B cell (primary cell): Measurements from ENCODE around the gene TSHB. TPM values are rescaled to one million over a fixed set of nuclear protein-coding genes. Genes with fewer than 3 reads are reported as not detected.

Experiments
- ATAC-seq: fragments of 200-7000 bp; cut with Tn5 transposase; one replicate; pipeline ENCODE4 v1.10.0; 2021; ENCODE audit warnings: low read depth, mild to moderate bottlenecking, moderate number of reproducible peaks, moderate library complexity
- CTCF ChIA-PET: fragments of 350-600 bp; sonication (Branson Sonifier 250); formaldehyde crosslinking; loops from one replicate; lab custom pipeline; 2021; ENCODE audit warnings: antibody characterized with exemption, inconsistent platforms; lab: Charles Lee
- POLR2A ChIA-PET: fragments of 350-600 bp; sonication (Branson Sonifier 250); formaldehyde crosslinking; loops from one replicate; lab custom pipeline; 2021; ENCODE audit warnings: antibody characterized with exemption; lab: Charles Lee
- DNase-seq: peaks from one replicate; pipeline ENCODE4 v3.0.0; 2013
- H2AFZ ChIP-seq: 2 replicates; pipeline ENCODE4 v1.6.1; 2012; ENCODE audit warnings: mild to moderate bottlenecking, low read depth, low read length; ENCODE audit not compliant: insufficient read depth, poor library complexity, severe bottlenecking
- H3K27ac ChIP-seq, 2 donors: 1 replicate in 1 of 2; 2 replicates in 1 of 2; pipeline ENCODE4 v1.5.1; 2012 to 2013; ENCODE audit warnings: low read length in 2 of 2, mild to moderate bottlenecking in 2 of 2, moderate library complexity in 1 of 2
- H3K27me3 ChIP-seq, 4 experiments: fragments of 200-600 bp in 1 of 4; sonication (generic) in 1 of 4; replicated peaks in 1 of 4; 1 replicate in 2 of 4; 2 replicates in 2 of 4; pipeline versions ENCODE4 v1.6.1 to v1.7.0; 2013 to 2016; ENCODE audit warnings: low read length in 3 of 4, mild to moderate bottlenecking in 2 of 4, mixed read lengths in 1 of 4, moderate library complexity in 1 of 4; ENCODE audit not compliant: insufficient read depth in 4 of 4, control insufficient read depth in 3 of 4; ENCODE audit errors: control extremely low read depth in 1 of 4
- H3K36me3 ChIP-seq, 2 experiments: replicated peaks in 1 of 2; 1 replicate in 1 of 2; 2 replicates in 1 of 2; pipeline versions ENCODE4 v1.6.1 to v1.7.1; 2013; ENCODE audit warnings: low read length in 1 of 2; ENCODE audit not compliant: insufficient read depth in 2 of 2, control insufficient read depth in 1 of 2; ENCODE audit errors: control extremely low read depth in 1 of 2, extremely low read depth in 1 of 2
- H3K4me1 ChIP-seq, 2 donors: fragments of 200-600 bp in 1 of 2; sonication (generic) in 1 of 2; 1 replicate in 1 of 2; 2 replicates in 1 of 2; pipeline versions ENCODE4 v1.5.1 to v1.6.1; 2013 to 2017; ENCODE audit warnings: low read length in 2 of 2; ENCODE audit not compliant: control insufficient read depth in 2 of 2, insufficient read depth in 2 of 2
- H3K4me2 ChIP-seq: replicated peaks from 2 replicates; pipeline ENCODE3; 2012; ENCODE audit warnings: mild to moderate bottlenecking, low read depth, low read length; ENCODE audit not compliant: poor library complexity, severe bottlenecking
- H3K4me3 ChIP-seq, 5 experiments: fragments of 200-600 bp in 1 of 5; sonication (generic) in 1 of 5; 1 replicate in 3 of 5; 2 replicates in 2 of 5; pipeline versions ENCODE4 v1.5.1 to v1.7.0; 2011 to 2016; ENCODE audit warnings: low read length in 4 of 5, mild to moderate bottlenecking in 4 of 5, low read depth in 2 of 5, control low read depth in 1 of 5, moderate library complexity in 1 of 5; ENCODE audit not compliant: insufficient read depth in 1 of 5; ENCODE audit errors: control extremely low read depth in 1 of 5, extremely low read depth in 1 of 5
- H3K79me2 ChIP-seq: fragments of 200-600 bp; sonication (generic); one replicate; pipeline ENCODE4 v1.6.0; 2016; ENCODE audit warnings: low read length; ENCODE audit not compliant: control insufficient read depth, insufficient read depth
- H3K9ac ChIP-seq: fragments of 200-600 bp; sonication (generic); 2 replicates; pipeline ENCODE4 v1.6.1; 2017; ENCODE audit warnings: mild to moderate bottlenecking, low read length, moderate library complexity
- H3K9me3 ChIP-seq, 3 donors: one replicate each; pipeline versions ENCODE4 v1.6.1 to v1.7.1; 2013; ENCODE audit warnings: low read length in 2 of 3; ENCODE audit not compliant: control insufficient read depth in 2 of 3, insufficient read depth in 1 of 3; ENCODE audit errors: control extremely low read depth in 1 of 3
- H4K20me1 ChIP-seq: 2 replicates; pipeline ENCODE4 v1.6.0; 2012; ENCODE audit warnings: mild to moderate bottlenecking, low read length; ENCODE audit not compliant: insufficient read depth, control insufficient read depth, poor library complexity, severe bottlenecking
- H3K27ac Mint-ChIP-seq: one replicate; pipeline ENCODE4 v1.8.0; 2021; ENCODE audit warnings: mixed read lengths
- H3K27me3 Mint-ChIP-seq: one replicate; pipeline ENCODE4 v1.8.0; 2021; ENCODE audit warnings: mixed read lengths
- H3K4me1 Mint-ChIP-seq: one replicate; pipeline ENCODE4 v1.8.0; 2021; ENCODE audit warnings: mixed read lengths
- H3K4me3 Mint-ChIP-seq: one replicate; pipeline ENCODE4 v1.8.0; 2021; ENCODE audit warnings: mixed read lengths
- H3K9me3 Mint-ChIP-seq: one replicate; pipeline ENCODE4 v1.8.0; 2022; ENCODE audit warnings: mixed read lengths; ENCODE audit not compliant: insufficient read depth
- EZH2 ChIP-seq: IDR thresholded peaks from 2 replicates; pipeline ENCODE4 v1.6.1; 2012; ENCODE audit warnings: borderline replicate concordance, low read depth, mild to moderate bottlenecking, moderate library complexity, low read length; ENCODE audit not compliant: insufficient read depth, poor library complexity, severe bottlenecking
- intact Hi-C: fragments of 100-400 bp; cut with micrococcal nuclease; formaldehyde crosslinking; loops from one replicate; pipeline ENCODE4 v1.10.0; 2022
- polyA plus RNA-seq: library from polyadenylated mRNA; depleted of rRNA; stranded (reverse); fragments of >200 nt; gene quantifications from 2 replicates; pipeline ENCODE4 v1.2.3, GENCODE V29; 2012
- total RNA-seq, 2 donors: library from RNA; stranded (reverse); fragments of 120-200 nt in 1 of 2; gene quantifications; 1 replicate in 1 of 2; 2 replicates in 1 of 2; pipeline versions ENCODE4 v1.2.3 to v1.2.4, GENCODE V29; 2013 to 2022
- TF ChIP-seq, protein P1 (sequence below): fragments of 200-600 bp; IDR thresholded peaks from one replicate; pipeline ENCODE4 v1.8.0; 2022; ENCODE audit warnings: antibody characterized with exemption, mild to moderate bottlenecking

TSHB gene
- total and polyA plus RNA-seq, 2 donors (not counting 1 experiment from before 2014, with no cell fraction given): not detected

DNA sequence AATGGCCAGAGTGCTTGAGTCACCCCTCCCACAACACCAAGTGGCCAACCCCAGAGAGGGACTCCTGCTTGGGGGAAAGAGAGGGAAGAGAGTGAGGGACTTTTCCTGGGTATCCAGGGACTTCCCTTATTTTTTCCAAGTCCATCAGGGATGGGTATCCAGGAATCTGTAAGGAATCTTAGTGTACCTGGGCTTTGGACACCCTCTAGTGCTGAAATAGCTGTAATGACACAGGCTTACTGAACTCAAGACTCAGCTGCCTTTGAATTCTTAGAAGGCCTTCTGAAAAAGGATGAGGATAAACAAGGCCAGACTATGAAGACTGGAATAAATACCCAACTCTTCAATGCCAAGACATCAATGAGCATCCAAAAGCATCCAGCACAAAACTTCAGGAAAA lies 12.0 kb downstream of the TSHB start:
- no peaks in the 10 kb centered on the region for H3K4me1 Mint-ChIP-seq
- Histone ChIP-seq H4K20me1 (no peaks in the 10 kb centered on the region), H3K9ac (no peak overlapping the region), H3K4me2 (no peak overlapping the region), H3K4me3 (no peak overlapping the region), H3K9me3 (peaks cover 0 to 2% (median 0%) of the 10 kb centered on the region in 3 donors), H3K27ac (no peak overlapping the region), H3K27me3 (peaks cover 0 to 4% (median 0%) of the 10 kb centered on the region in 4 experiments), H3K79me2 (no peaks in the 10 kb centered on the region), H2AFZ (no peak overlapping the region), H3K36me3 (no peaks in the 10 kb centered on the region), H3K4me1 (no peaks in the 10 kb centered on the region)
- ATAC-seq: no peak
- H3K27me3 Mint-ChIP-seq: peaks cover 5% of the 10 kb centered on the region
- no peak overlapping the region for H3K4me3 Mint-ChIP-seq
- H3K27ac Mint-ChIP-seq: no peak overlapping the region
- no peaks in the 10 kb centered on the region for H3K9me3 Mint-ChIP-seq
- ChIA-PET POLR2A (no interaction called here), CTCF (interaction anchor here (1.0 to 1.9 kb wide), 2 partner anchors 8 to 11 kb away, joined by 3 to 9 read pairs; no protein-coding TSS in a partner anchor)
- DNase-seq: no peak
- intact Hi-C loops: no loop called here
- TF ChIP-seq, protein P1, sequence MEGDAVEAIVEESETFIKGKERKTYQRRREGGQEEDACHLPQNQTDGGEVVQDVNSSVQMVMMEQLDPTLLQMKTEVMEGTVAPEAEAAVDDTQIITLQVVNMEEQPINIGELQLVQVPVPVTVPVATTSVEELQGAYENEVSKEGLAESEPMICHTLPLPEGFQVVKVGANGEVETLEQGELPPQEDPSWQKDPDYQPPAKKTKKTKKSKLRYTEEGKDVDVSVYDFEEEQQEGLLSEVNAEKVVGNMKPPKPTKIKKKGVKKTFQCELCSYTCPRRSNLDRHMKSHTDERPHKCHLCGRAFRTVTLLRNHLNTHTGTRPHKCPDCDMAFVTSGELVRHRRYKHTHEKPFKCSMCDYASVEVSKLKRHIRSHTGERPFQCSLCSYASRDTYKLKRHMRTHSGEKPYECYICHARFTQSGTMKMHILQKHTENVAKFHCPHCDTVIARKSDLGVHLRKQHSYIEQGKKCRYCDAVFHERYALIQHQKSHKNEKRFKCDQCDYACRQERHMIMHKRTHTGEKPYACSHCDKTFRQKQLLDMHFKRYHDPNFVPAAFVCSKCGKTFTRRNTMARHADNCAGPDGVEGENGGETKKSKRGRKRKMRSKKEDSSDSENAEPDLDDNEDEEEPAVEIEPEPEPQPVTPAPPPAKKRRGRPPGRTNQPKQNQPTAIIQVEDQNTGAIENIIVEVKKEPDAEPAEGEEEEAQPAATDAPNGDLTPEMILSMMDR: no peak
- no peak for TF ChIP-seq EZH2

DNA sequence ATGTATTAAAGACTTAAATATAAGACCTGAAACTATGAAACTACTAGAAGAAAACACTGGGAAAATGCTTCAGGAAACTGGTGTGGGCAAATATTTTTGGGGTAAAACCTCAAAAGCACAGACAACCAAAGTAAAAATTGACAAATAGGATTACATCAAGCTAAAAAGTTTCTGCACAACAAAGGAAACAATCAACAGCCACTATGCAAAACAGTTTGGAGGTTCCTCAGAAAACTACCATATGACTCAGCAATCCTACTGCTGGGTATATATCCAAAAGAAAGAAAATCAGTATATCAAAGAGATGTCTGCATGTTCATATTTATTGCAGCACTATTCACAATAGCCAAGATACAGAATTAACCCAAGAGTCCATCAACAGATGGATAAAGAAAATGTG lies 17.1 kb downstream of the TSHB start:
- Histone ChIP-seq H3K27ac (no peak overlapping the region), H3K4me2 (no peak overlapping the region), H3K4me3 (no peak overlapping the region), H3K27me3 (no peaks in the 10 kb centered on the region), H4K20me1 (no peaks in the 10 kb centered on the region), H3K36me3 (no peaks in the 10 kb centered on the region), H3K4me1 (no peaks in the 10 kb centered on the region), H3K9me3 (peaks cover 0 to 2% (median 0%) of the 10 kb centered on the region in 3 donors), H3K79me2 (no peaks in the 10 kb centered on the region), H2AFZ (no peak overlapping the region), H3K9ac (no peak overlapping the region)
- no peaks in the 10 kb centered on the region for H3K9me3 Mint-ChIP-seq
- no peak for TF ChIP-seq EZH2
- TF ChIP-seq, protein P1: no peak
- ChIA-PET POLR2A (no interaction called here), CTCF (interaction anchor here (0.6 kb wide), 1 partner anchor 1679 kb away, joined by 5 read pairs; no protein-coding TSS in a partner anchor)
- ATAC-seq (no peak), DNase-seq (no peak)
- no peaks in the 10 kb centered on the region for H3K4me1 Mint-ChIP-seq
- intact Hi-C loops: no loop called here
- peaks cover 5% of the 10 kb centered on the region for H3K27me3 Mint-ChIP-seq
- no peak overlapping the region for H3K4me3 Mint-ChIP-seq
- no peak overlapping the region for H3K27ac Mint-ChIP-seq
